Prostate gland (tissue), 2 donors: ENCODE results near the gene CDC42BPA. TPM values are rescaled to one million over a fixed set of nuclear protein-coding genes. Genes with fewer than 3 reads are reported as not detected.

Experiments
- DNase-seq: peaks from one replicate; pipeline ENCODE4 v3.0.0-alpha.2; 2019; ENCODE audit warnings: low spot score
- H3K27ac ChIP-seq, 2 donors: fragments of 200-600 bp; sonication (generic); 2 replicates each; pipeline ENCODE4 v1.5.1; 2017 to 2019
- H3K27me3 ChIP-seq: fragments of 200-600 bp; sonication (generic); replicated peaks from 2 replicates; pipeline ENCODE4 v1.5.1; 2019; ENCODE audit not compliant: insufficient read depth
- H3K36me3 ChIP-seq, 2 donors: fragments of 200-600 bp; sonication (generic); 1 replicate in 1 of 2; 2 replicates in 1 of 2; pipeline versions ENCODE4 v1.5.1 to v1.8.1; 2017 to 2019
- H3K4me1 ChIP-seq: fragments of 200-600 bp; sonication (generic); replicated peaks from 2 replicates; pipeline ENCODE4 v1.5.1; 2019
- H3K4me3 ChIP-seq, 2 donors: fragments of 200-600 bp; sonication (generic); 2 replicates each; pipeline ENCODE4 v1.5.1; 2017 to 2019
- H3K9me3 ChIP-seq: fragments of 200-600 bp; sonication (generic); 2 replicates; pipeline ENCODE4 v1.5.1; 2017
- CTCF ChIP-seq, 4 experiments: fragments of 200-600 bp in 2 of 4; fragments of 450-650 bp in 2 of 4; sonication (generic) in 2 of 4; IDR thresholded peaks; 1 replicate in 3 of 4; 2 replicates in 1 of 4; pipeline ENCODE4 v1.5.1; 2016 to 2019; ENCODE audit warnings: antibody characterized with exemption in 4 of 4, mild to moderate bottlenecking in 2 of 4, moderate library complexity in 2 of 4
- POLR2A ChIP-seq: fragments of 450-650 bp; IDR thresholded peaks from one replicate; pipeline ENCODE4 v1.6.1; 2016; ENCODE audit warnings: antibody characterized with exemption, mild to moderate bottlenecking
- POLR2AphosphoS5 ChIP-seq: sonication (generic); formaldehyde crosslinking; IDR thresholded peaks from one replicate; pipeline ENCODE4 v1.6.1; 2017; ENCODE audit warnings: antibody characterized with exemption
- WGBS: methylation state at CpG from one replicate; pipeline ENCODE4 v1.1.5; 2018; 5-methylcytosine and 5-hydroxymethylcytosine counted together
- intact Hi-C: fragments of 100-400 bp; cut with DNase I; formaldehyde crosslinking; loops from one replicate; pipeline ENCODE4 v1.14.2; 2022
- total RNA-seq, 2 donors: library from RNA; depleted of rRNA; stranded (reverse); fragments of >200 nt; gene quantifications; one replicate each; pipeline ENCODE4 v1.1.0, GENCODE V29; 2016

The CDC42BPA gene
- total RNA-seq, 2 donors from 2014 or later = 31.3 to 76.9 TPM

GRCh38 chr1:227068883-227069282 lies 249.4 kb downstream of the CDC42BPA start:
- no peaks in the 10 kb centered on the region for H3K36me3 ChIP-seq
- H3K27ac ChIP-seq = no peak overlapping the region
- H3K4me3 ChIP-seq = no peak overlapping the region
- WGBS = 47% methylated on average over 2 of the region's 2 CpGs
- intact Hi-C loops = no loop called here
- TF ChIP-seq POLR2A = no peak
- no peak for TF ChIP-seq CTCF (IDR thresholded peaks at IDR 0.05)
- TF ChIP-seq POLR2AphosphoS5 = no peak
- no peaks in the 10 kb centered on the region for H3K9me3 ChIP-seq
- no peak for DNase-seq
- no peaks in the 10 kb centered on the region for H3K27me3 ChIP-seq
- H3K4me1 ChIP-seq = no peaks in the 10 kb centered on the region

DNA sequence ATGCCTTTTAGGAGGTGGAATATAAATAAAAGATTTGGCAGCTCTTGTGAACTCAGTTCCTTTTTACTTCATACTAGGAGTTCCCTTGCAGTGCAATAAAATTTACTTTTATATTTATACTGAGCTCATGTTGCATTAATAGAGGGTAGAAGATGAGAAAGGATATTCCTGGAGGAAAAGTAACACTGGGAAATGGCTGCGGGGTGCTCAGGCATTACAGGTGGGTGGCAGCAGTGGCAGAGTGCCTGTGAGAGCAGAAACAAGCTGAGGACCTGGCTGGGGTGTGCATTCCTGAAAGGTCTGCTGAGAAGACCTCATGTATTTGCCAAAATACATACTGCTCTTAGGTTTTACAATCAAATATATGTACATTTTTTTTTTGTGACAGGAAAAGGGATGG lies 251.3 kb downstream of the CDC42BPA start:
- Histone ChIP-seq H3K27ac (no peak overlapping the region), H3K4me1 (no peaks in the 10 kb centered on the region), H3K36me3 (no peaks in the 10 kb centered on the region), H3K9me3 (no peaks in the 10 kb centered on the region), H3K4me3 (no peak overlapping the region), H3K27me3 (no peaks in the 10 kb centered on the region)
- TF ChIP-seq CTCF (IDR thresholded peaks at IDR 0.05) (no peak), POLR2AphosphoS5 (peak; percentile 27)
- 16% methylated on average over 1 of the region's 1 CpG for WGBS
- peak; percentile 7 for DNase-seq
- intact Hi-C loops = no loop called here

- H3K9me3 ChIP-seq = no peaks in the 10 kb centered on the region
- intact Hi-C loops = no loop called here
- no peak overlapping the region for H3K27ac ChIP-seq
- H3K4me1 ChIP-seq = no peaks in the 10 kb centered on the region
- no peaks in the 10 kb centered on the region for H3K27me3 ChIP-seq
- 86% methylated on average over 2 of the region's 2 CpGs for WGBS
- TF ChIP-seq CTCF (IDR thresholded peaks at IDR 0.05) (no peak), POLR2AphosphoS5 (no peak), POLR2A (no peak)
- no peak overlapping the region for H3K4me3 ChIP-seq
- no peaks in the 10 kb centered on the region for H3K36me3 ChIP-seq
- DNase-seq = no peak
These were observed 253.0 kb downstream of the CDC42BPA start for GRCh38 chr1:227065311-227065710.

- no peak overlapping the region for H3K4me3 ChIP-seq
- no peak for DNase-seq
- no peaks in the 10 kb centered on the region for H3K9me3 ChIP-seq
- intact Hi-C loops = no loop called here
- no peak overlapping the region for H3K27ac ChIP-seq
- H3K36me3 ChIP-seq = no peaks in the 10 kb centered on the region
- 92% methylated on average over 2 of the region's 2 CpGs for WGBS
- no peaks in the 10 kb centered on the region for H3K27me3 ChIP-seq
- no peak for TF ChIP-seq POLR2AphosphoS5
- TF ChIP-seq POLR2A = no peak
- TF ChIP-seq CTCF (IDR thresholded peaks at IDR 0.05) = no peak
- H3K4me1 ChIP-seq = no peaks in the 10 kb centered on the region
These were observed 256.0 kb downstream of the CDC42BPA start for GRCh38 chr1:227062306-227062705.

DNA sequence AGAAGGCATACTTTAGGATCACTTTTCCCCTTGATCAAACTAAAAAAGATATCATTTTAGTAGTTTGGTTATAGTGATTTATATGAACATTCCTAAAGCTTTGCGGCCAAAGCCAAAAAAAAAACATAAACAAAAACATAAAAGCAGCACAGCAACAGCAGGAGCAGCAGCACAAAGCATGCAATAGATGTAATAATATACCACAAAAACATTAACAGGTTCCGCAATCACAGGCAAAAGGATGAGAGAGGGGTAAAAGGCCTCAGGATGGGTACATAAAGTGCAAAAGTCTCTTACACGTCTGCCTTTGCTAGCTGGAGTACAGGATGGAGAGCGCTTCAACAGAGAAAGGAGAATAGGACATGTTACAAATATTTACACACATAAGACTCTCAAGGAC lies 259.2 kb downstream of the CDC42BPA start:
- H3K4me3 ChIP-seq = no peak overlapping the region
- no peaks in the 10 kb centered on the region for H3K9me3 ChIP-seq
- WGBS = 90% methylated on average over 4 of the region's 4 CpGs
- no peaks in the 10 kb centered on the region for H3K36me3 ChIP-seq
- intact Hi-C loops = no loop called here
- no peaks in the 10 kb centered on the region for H3K27me3 ChIP-seq
- no peak overlapping the region for H3K27ac ChIP-seq
- no peak for DNase-seq
- no peaks in the 10 kb centered on the region for H3K4me1 ChIP-seq
- no peak for TF ChIP-seq POLR2A
- no peak for TF ChIP-seq POLR2AphosphoS5
- TF ChIP-seq CTCF (IDR thresholded peaks at IDR 0.05) = no peak
